Activated CD8-positive, alpha-beta T cell treated with anti-CD3 and anti-CD28 coated beads for 36 hours (primary cell): ENCODE results near the gene LAD1. TPM values are rescaled to one million over a fixed set of nuclear protein-coding genes. Genes with fewer than 3 reads are reported as not detected.

Source experiments
- ATAC-seq: fragments of 200-7000 bp; cut with Tn5 transposase; one replicate; pipeline ENCODE4 v1.10.0; 2021; ENCODE audit warnings: mild to moderate bottlenecking, moderate library complexity
- CTCF ChIA-PET: fragments of 350-600 bp; sonication (Branson Sonifier 250); formaldehyde crosslinking; loops from one replicate; lab custom pipeline; 2021; ENCODE audit warnings: antibody characterized with exemption; lab: Charles Lee
- POLR2A ChIA-PET: fragments of 350-600 bp; sonication (Branson Sonifier 250); formaldehyde crosslinking; loops from one replicate; lab custom pipeline; 2021; ENCODE audit warnings: antibody characterized with exemption; lab: Charles Lee
- DNase-seq: peaks from one replicate; pipeline ENCODE4 v3.0.0-alpha.2; 2020
- H3K27ac Mint-ChIP-seq: one replicate; pipeline ENCODE4 v1.8.0; 2021; ENCODE audit warnings: mild to moderate bottlenecking, mixed read lengths
- H3K27me3 Mint-ChIP-seq: one replicate; pipeline ENCODE4 v1.8.0; 2021; ENCODE audit warnings: mixed read lengths
- H3K36me3 Mint-ChIP-seq: one replicate; pipeline ENCODE4 v1.8.0; 2021; ENCODE audit warnings: low read depth, mixed read lengths
- H3K4me1 Mint-ChIP-seq: one replicate; pipeline ENCODE4 v1.8.0; 2021; ENCODE audit warnings: low read depth, mixed read lengths
- H3K4me3 Mint-ChIP-seq: one replicate; pipeline ENCODE4 v1.8.0; 2021; ENCODE audit warnings: mild to moderate bottlenecking, moderate library complexity, mixed read lengths
- H3K9me3 Mint-ChIP-seq: one replicate; pipeline ENCODE4 v1.8.0; 2021; ENCODE audit warnings: mixed read lengths
- intact Hi-C: fragments of 100-400 bp; cut with micrococcal nuclease; formaldehyde crosslinking; loops from one replicate; pipeline ENCODE4 v1.10.0; 2022
- total RNA-seq, 2 experiments: library from RNA; stranded (reverse); gene quantifications; one replicate each; pipeline ENCODE4 v1.2.3, GENCODE V29; 2021
- TF ChIP-seq, protein P1 (sequence below): fragments of 200-600 bp; IDR thresholded peaks from one replicate; pipeline ENCODE4 v1.8.0; 2022; ENCODE audit warnings: antibody characterized with exemption, mild to moderate bottlenecking

Gene LAD1
- total RNA-seq, 2 experiments from 2014 or later, result not detected

DNA sequence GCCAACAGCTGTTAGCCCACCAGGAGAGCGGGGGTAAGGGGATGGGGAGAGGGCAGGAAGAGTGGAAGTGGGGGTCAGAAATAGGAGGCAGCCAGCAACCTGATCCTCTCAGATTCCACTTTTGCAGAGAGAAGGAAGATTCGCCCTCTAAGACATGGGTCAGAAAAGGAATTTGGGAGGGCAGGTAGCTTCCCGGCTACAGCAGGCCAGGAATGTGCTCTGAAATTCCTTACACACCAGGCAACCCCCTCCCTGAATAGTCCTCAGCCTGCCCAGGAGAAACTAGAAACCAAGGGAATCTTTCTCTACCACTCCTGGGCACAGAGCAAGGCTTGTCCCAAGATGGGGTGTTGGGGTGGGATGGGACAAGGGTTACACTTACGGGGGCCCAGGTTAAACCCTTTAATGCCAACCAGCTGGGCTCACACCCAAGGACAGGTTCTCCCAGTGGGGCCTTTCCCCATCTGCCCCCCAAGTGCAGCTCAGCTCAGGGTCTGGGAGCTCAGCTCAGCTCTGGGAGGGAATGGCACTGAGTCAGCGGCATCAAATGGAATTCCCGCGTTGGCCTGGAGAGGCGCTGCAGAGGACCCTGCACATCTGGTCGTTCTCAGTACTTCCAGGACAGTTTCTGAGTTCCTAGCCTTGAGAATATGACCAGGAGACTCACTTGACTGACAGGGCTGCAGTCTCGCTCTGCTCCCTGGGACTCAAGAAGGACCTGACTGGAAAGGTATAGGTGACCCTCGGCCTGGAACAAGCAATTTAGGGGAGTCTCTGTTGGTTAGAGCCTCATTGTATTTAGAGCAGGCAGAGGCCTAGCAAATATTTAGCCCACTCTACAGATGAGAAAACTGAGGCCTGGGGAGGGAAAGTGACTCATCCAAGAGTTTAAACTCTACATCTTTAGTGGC lies 22.4 kb downstream of the LAD1 start:
- Mint-ChIP-seq H3K27ac (no peak overlapping the region), H3K4me1 (no peaks in the 10 kb centered on the region), H3K27me3 (peaks cover 2% of the 10 kb centered on the region), H3K36me3 (no peaks in the 10 kb centered on the region), H3K9me3 (no peaks in the 10 kb centered on the region), H3K4me3 (no peak overlapping the region)
- intact Hi-C loops, result no loop called here
- CTCF ChIA-PET, result interaction anchor here (1.8 to 1.9 kb wide), 2 partner anchors 10 to 28 kb away, joined by 4 to 7 read pairs; no protein-coding TSS in a partner anchor
- DNase-seq (peak; percentile 39), ATAC-seq (peak; percentile 71)
- TF ChIP-seq, protein P1, sequence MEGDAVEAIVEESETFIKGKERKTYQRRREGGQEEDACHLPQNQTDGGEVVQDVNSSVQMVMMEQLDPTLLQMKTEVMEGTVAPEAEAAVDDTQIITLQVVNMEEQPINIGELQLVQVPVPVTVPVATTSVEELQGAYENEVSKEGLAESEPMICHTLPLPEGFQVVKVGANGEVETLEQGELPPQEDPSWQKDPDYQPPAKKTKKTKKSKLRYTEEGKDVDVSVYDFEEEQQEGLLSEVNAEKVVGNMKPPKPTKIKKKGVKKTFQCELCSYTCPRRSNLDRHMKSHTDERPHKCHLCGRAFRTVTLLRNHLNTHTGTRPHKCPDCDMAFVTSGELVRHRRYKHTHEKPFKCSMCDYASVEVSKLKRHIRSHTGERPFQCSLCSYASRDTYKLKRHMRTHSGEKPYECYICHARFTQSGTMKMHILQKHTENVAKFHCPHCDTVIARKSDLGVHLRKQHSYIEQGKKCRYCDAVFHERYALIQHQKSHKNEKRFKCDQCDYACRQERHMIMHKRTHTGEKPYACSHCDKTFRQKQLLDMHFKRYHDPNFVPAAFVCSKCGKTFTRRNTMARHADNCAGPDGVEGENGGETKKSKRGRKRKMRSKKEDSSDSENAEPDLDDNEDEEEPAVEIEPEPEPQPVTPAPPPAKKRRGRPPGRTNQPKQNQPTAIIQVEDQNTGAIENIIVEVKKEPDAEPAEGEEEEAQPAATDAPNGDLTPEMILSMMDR, result peak; percentile 68
- POLR2A ChIA-PET, result no interaction called here

DNA sequence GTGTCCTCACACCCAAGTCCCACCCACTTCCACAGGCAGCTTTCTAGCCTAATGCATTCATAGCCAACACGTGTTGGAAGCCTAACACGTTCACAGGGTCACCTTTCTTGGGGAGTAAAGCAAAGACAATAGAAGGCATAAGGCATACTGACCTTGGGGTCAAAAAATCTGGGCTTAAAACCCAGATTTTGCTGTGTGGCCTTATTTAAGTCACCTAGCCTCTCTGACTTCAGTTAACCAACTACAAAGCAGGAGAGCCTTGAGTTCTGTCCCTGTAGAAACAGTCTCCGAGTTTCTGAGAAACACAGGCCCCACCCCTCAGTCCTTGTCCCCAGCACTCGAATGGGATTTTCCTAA lies 23.0 kb downstream of the LAD1 start:
- Mint-ChIP-seq H3K27ac (no peak overlapping the region), H3K4me1 (no peaks in the 10 kb centered on the region), H3K27me3 (peaks cover 2% of the 10 kb centered on the region), H3K4me3 (no peak overlapping the region), H3K9me3 (no peaks in the 10 kb centered on the region), H3K36me3 (no peaks in the 10 kb centered on the region)
- intact Hi-C loops, result no loop called here
- no peak for ATAC-seq
- no peak for DNase-seq
- TF ChIP-seq, protein P1, result no peak
- ChIA-PET CTCF (interaction anchor here (0.9 to 1.9 kb wide), 4 partner anchors 10 to 183 kb away, joined by 3 to 7 read pairs (median 4); no protein-coding TSS in a partner anchor), POLR2A (no interaction called here)

DNA sequence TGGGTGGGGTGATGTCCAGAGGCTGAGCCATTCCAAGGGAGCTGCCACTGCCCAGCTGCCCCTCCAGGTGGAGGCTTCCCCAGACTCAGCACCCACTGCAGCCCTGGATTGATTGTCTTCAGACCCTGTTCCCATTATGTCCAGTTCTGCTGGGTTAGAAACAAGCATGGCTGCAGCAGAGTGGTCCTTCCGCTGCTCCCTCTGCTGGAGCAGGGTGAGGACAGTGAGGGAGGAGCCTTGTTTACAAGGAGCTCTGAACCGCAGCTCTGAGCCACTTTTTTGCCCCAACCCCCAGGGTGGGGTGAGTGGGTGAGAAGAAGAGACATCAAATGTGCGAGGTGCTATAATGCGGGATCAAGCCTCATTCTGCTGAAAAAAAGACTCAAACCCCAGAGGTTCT lies 24.0 kb downstream of the LAD1 start:
- no peaks in the 10 kb centered on the region for H3K9me3 Mint-ChIP-seq
- CTCF ChIA-PET, result interaction anchor here (0.9 to 1.9 kb wide), 5 partner anchors 11 to 184 kb away, joined by 3 to 4 read pairs (median 4); no protein-coding TSS in a partner anchor
- H3K27me3 Mint-ChIP-seq, result peaks cover 2% of the 10 kb centered on the region
- TF ChIP-seq, protein P1, result no peak
- no peaks in the 10 kb centered on the region for H3K4me1 Mint-ChIP-seq
- H3K27ac Mint-ChIP-seq, result no peak overlapping the region
- DNase-seq (no peak), ATAC-seq (no peak)
- H3K4me3 Mint-ChIP-seq, result no peak overlapping the region
- no peaks in the 10 kb centered on the region for H3K36me3 Mint-ChIP-seq
- intact Hi-C loops, result no loop called here
- POLR2A ChIA-PET, result no interaction called here

DNA sequence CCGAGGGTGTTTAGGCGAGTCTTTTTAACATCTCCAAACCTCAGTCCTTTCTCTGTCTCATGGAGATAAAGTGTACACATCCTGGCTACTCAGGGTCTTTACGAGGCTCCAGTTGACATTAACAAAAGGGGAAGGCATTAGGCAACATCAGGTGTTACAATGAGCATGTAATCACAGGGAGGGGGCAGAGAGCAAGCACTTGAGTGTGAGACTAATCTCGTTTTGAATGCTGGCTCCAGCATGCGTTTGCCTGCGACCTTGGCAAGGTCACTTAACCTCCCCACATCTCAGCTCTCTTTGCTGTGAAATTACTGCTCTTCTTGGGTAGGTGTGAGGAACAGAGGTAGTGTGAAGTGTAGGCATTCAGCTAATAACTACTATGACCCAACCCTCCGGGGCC lies 24.8 kb downstream of the LAD1 start:
- POLR2A ChIA-PET, result no interaction called here
- Mint-ChIP-seq H3K27ac (no peak overlapping the region), H3K27me3 (peaks cover 2% of the 10 kb centered on the region), H3K9me3 (no peaks in the 10 kb centered on the region), H3K4me1 (no peaks in the 10 kb centered on the region), H3K36me3 (no peaks in the 10 kb centered on the region), H3K4me3 (no peak overlapping the region)
- TF ChIP-seq, protein P1, result no peak
- CTCF ChIA-PET, result interaction anchor here (0.9 to 1.9 kb wide), 2 partner anchors 12 to 26 kb away, joined by 4 read pairs; no protein-coding TSS in a partner anchor
- intact Hi-C loops, result no loop called here
- DNase-seq (no peak), ATAC-seq (no peak)

DNA sequence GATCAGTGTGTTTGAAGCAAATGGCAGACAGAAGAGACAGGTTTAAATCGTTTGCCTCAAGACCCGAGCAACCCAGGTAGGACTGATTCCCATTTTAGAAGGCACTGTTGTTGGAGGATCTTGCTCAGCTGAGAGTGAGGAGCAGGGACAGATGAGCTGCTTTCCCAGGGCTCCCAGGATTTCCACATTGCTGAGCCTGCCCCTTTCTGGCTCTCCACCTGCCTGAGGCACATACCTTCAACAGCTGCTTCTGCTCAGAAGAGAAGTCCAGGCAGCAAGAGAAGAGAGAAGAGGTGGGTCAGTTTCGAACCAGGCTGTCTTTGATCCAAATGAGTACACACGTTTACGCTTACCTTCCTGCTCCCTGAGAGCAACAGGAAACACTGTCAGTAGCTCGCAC lies 27.3 kb downstream of the LAD1 start:
- no peak overlapping the region for H3K27ac Mint-ChIP-seq
- DNase-seq (no peak), ATAC-seq (no peak)
- H3K36me3 Mint-ChIP-seq, result no peaks in the 10 kb centered on the region
- peaks cover 5% of the 10 kb centered on the region for H3K27me3 Mint-ChIP-seq
- H3K4me3 Mint-ChIP-seq, result no peak overlapping the region
- H3K4me1 Mint-ChIP-seq, result no peaks in the 10 kb centered on the region
- TF ChIP-seq, protein P1, result no peak
- CTCF ChIA-PET, result interaction anchor here (1.5 kb wide), 1 partner anchor 21 kb away, joined by 3 read pairs; no protein-coding TSS in a partner anchor
- intact Hi-C loops, result no loop called here
- no peaks in the 10 kb centered on the region for H3K9me3 Mint-ChIP-seq
- POLR2A ChIA-PET, result no interaction called here
